ENCODE data around the gene PTPRH. TPM values are rescaled to one million over a fixed set of nuclear protein-coding genes. Genes with fewer than 3 reads are reported as not detected.

Gene PTPRH
- polyA plus RNA-seq, 1 experiment = 1.3 TPM

DNA sequence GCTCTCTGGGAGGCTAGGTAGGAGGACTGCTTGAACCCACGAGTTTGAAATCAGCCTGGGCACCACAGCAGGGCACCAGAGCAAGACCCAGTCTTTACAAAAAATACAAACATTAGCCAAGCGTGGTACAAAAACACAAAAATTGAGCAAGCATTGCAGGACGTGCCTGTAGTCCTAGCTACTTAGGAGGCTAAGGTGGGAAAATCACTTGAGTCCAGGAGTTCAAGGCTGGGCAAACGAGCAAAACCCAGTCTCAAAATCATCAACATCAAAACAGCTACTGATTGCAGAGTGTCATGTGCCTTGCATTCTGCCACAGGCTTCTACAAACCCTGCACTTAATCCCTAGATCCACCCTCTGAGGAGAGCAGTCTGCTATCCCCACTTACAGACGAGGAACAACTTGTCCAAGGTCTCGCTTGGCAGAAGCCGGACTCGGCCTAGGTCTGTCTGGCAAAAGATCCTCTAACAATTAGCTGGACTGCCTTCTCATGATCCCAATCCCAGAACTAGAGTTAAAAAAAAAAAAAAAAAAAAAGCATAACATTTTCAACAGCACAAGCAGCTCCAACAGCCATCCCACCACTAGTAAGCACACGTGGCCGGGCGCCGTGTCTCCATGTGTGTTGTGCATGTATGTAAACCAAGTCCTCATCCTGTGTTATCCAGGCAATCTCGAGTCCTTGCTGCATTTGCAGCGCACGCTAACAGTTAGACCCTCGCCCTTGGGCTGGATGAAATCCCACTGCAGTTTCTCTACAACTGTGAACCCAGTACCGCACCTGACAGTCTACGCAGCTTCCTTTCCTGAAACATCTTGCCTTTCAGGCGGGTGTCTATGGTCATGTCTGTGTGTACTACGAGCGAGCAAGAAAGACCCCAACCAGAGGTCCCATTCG is 47.5 kb upstream of the PTPRH start:
- H3K27me3 ChIP-seq (ENCODE audit: control insufficient read depth, insufficient read depth, low read length) = no peaks in the 10 kb centered on the region
- TF ChIP-seq, protein P1, sequence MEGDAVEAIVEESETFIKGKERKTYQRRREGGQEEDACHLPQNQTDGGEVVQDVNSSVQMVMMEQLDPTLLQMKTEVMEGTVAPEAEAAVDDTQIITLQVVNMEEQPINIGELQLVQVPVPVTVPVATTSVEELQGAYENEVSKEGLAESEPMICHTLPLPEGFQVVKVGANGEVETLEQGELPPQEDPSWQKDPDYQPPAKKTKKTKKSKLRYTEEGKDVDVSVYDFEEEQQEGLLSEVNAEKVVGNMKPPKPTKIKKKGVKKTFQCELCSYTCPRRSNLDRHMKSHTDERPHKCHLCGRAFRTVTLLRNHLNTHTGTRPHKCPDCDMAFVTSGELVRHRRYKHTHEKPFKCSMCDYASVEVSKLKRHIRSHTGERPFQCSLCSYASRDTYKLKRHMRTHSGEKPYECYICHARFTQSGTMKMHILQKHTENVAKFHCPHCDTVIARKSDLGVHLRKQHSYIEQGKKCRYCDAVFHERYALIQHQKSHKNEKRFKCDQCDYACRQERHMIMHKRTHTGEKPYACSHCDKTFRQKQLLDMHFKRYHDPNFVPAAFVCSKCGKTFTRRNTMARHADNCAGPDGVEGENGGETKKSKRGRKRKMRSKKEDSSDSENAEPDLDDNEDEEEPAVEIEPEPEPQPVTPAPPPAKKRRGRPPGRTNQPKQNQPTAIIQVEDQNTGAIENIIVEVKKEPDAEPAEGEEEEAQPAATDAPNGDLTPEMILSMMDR (IDR thresholded peaks at IDR 0.05; ENCODE audit: low read depth, low read length) = no peak
- DNase-seq (ENCODE audit: low read depth, low spot score) = no peak
- no peaks in the 10 kb centered on the region; the same call in 1 of the 2 replicates for H3K9me3 ChIP-seq (ENCODE audit: control insufficient read depth, insufficient read depth, low read length)
- peak overlapping the region; percentile 87 for H3K4me3 ChIP-seq (ENCODE audit: low read depth, low read length)
- no peak overlapping the region for H3K27ac ChIP-seq (ENCODE audit: low read depth, low read length)
- ChIA-PET POLR2A (interaction anchor here (2.4 kb wide), 1 partner anchor 151 kb away, joined by 7 read pairs; the partner anchor contains the start of gene UBE2S), CTCF (interaction anchor here (0.7 to 1.2 kb wide), 4 partner anchors 116 to 414 kb away, joined by 3 to 5 read pairs (median 4); no protein-coding TSS in a partner anchor)

- TF ChIP-seq, protein P1 (IDR thresholded peaks at IDR 0.05; ENCODE audit: low read depth, low read length) = no peak
- CTCF ChIA-PET = interaction anchor here (0.7 to 1.2 kb wide), 3 partner anchors 115 to 248 kb away, joined by 3 to 5 read pairs (median 4); no protein-coding TSS in a partner anchor
- no peaks in the 10 kb centered on the region for H3K27me3 ChIP-seq (ENCODE audit: control insufficient read depth, insufficient read depth, low read length)
- H3K9me3 ChIP-seq (ENCODE audit: control insufficient read depth, insufficient read depth, low read length) = no peaks in the 10 kb centered on the region; the same call in 1 of the 2 replicates
- H3K4me3 ChIP-seq (ENCODE audit: low read depth, low read length) = peak overlapping the region; percentile 87; the same call in 1 of the 2 replicates
- no peak for DNase-seq (ENCODE audit: low read depth, low spot score)
- POLR2A ChIA-PET = interaction anchor here (2.4 kb wide), 1 partner anchor 152 kb away, joined by 7 read pairs; the partner anchor contains the start of gene UBE2S
- H3K27ac ChIP-seq (ENCODE audit: low read depth, low read length) = peak overlapping the region; percentile 3
These were observed 46.5 kb upstream of the PTPRH start for GRCh38 chr19:55255618-55256423.

DNA sequence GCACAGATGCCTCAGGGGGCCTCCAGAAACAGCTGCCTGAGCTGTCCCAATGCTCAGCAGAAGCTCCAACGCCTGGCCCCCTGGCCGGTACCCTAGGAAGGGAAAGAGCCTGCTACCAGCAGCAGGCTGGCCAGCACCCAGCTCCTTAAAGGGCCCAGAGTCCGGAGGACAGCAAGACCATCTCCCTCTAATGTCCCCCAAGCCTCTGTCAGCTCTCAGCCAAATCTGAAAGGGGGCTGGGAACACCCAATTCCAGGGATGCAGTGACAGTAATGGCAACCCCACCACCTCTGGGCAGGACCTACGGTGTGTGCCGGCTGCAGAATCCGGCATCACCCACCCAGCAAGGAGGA is 45.3 kb upstream of the PTPRH start:
- CTCF ChIA-PET = no interaction called here
- POLR2A ChIA-PET = no interaction called here
- H3K4me3 ChIP-seq (ENCODE audit: low read depth, low read length) = no peak overlapping the region
- TF ChIP-seq, protein P1 (IDR thresholded peaks at IDR 0.05; ENCODE audit: low read depth, low read length) = no peak
- no peak overlapping the region for H3K27ac ChIP-seq (ENCODE audit: low read depth, low read length)
- DNase-seq (ENCODE audit: low read depth, low spot score) = no peak
- H3K9me3 ChIP-seq (ENCODE audit: control insufficient read depth, insufficient read depth, low read length) = no peaks in the 10 kb centered on the region; the same call in 1 of the 2 replicates
- no peaks in the 10 kb centered on the region for H3K27me3 ChIP-seq (ENCODE audit: control insufficient read depth, insufficient read depth, low read length)

- H3K4me3 ChIP-seq (ENCODE audit: low read depth, low read length) = no peak overlapping the region
- POLR2A ChIA-PET = no interaction called here
- no peak for DNase-seq (ENCODE audit: low read depth, low spot score)
- H3K27me3 ChIP-seq (ENCODE audit: control insufficient read depth, insufficient read depth, low read length) = no peaks in the 10 kb centered on the region
- CTCF ChIA-PET = no interaction called here
- no peaks in the 10 kb centered on the region; the same call in 1 of the 2 replicates for H3K9me3 ChIP-seq (ENCODE audit: control insufficient read depth, insufficient read depth, low read length)
- TF ChIP-seq, protein P1 (IDR thresholded peaks at IDR 0.05; ENCODE audit: low read depth, low read length) = no peak
- H3K27ac ChIP-seq (ENCODE audit: low read depth, low read length) = no peak overlapping the region
These were observed 44.7 kb upstream of the PTPRH start for GRCh38 chr19:55253842-55254624.
